ENCODE measurements around the gene ARNT2. TPM values are rescaled to one million over a fixed set of nuclear protein-coding genes. Genes with fewer than 3 reads are reported as not detected.

ARNT2 gene
- polyA plus RNA-seq, 1 of the 3 experiments (the other 2 are of a cell fraction): 17.0 TPM

DNA sequence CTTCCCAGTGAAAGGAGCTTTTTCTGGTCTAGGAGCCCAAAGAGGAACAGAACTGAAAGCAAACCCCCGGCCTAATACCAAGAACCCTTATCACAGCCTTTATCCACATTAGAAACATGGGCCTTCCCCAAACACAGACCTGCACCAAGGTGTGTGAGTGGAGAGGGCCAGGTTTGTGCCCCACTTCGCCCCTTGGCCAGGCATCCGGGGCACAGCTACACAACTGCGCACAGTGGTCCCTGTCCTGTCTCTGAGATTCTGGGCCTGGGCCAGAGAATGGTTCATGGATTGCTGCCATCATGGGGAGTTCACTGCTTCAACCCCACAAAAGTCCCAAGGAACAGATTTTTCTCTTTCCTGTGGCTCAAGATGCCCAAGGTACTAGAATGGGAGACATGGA lies 165.5 kb downstream of the ARNT2 start:
- Histone ChIP-seq H4K20me1 (ENCODE audit: insufficient read depth) (no peaks in the 10 kb centered on the region), H3K36me3 (replicated peaks in 1 of 2; ENCODE audit: control insufficient read depth in 1 of 2, insufficient read depth in 2 of 2, low read length in 1 of 2) (peaks cover under 1 to 20% of the 10 kb centered on the region in 2 experiments), H3K4me3 (ENCODE audit: low read depth in 2 of 2, low read length in 1 of 2) (no peak overlapping the region), H3F3A (replicated peaks; ENCODE audit: insufficient read depth) (no peaks in the 10 kb centered on the region), H3K9ac (no peak overlapping the region), H3K27ac (ENCODE audit: low read depth in 2 of 2, low read length in 1 of 2) (no peak overlapping the region), H3K4me2 (no peak overlapping the region), H2AFZ (ENCODE audit: low read depth) (no peak overlapping the region), H3K27me3 (ENCODE audit: insufficient read depth) (no peaks in the 10 kb centered on the region), H3K9me2 (no peaks in the 10 kb centered on the region), H3K4me1 (ENCODE audit: control insufficient read depth in 1 of 2, insufficient read depth in 2 of 2, low read depth in 1 of 2, low read length in 1 of 2) (peaks cover 0 to 4% of the 10 kb centered on the region in 2 experiments; a peak in 1 of 4 replicates), H3K9me3 (no peaks in the 10 kb centered on the region), H3K79me2 (ENCODE audit: insufficient read depth) (no peaks in the 10 kb centered on the region)
- ChIA-PET CTCF (interaction anchor here (4.7 to 7.5 kb wide), 3 partner anchors 113 to 399 kb away, joined by 52 to 253 read pairs (median 73); partner anchors contain the start of gene CEMIP), POLR2A (interaction anchor here (1.6 kb wide), 1 partner anchor 207 kb away, joined by 4 read pairs; no protein-coding TSS in a partner anchor)
- 100% methylated on average over 2 of the region's 4 CpGs for WGBS (ENCODE audit: low lambda C conversion rate)
- TF ChIP-seq POLR2AphosphoS5 (IDR thresholded peaks at IDR 0.05; ENCODE audit: low read depth, low read length): no peak
- TF ChIP-seq SMC3 (IDR thresholded peaks at IDR 0.05; ENCODE audit: low read depth, low read length): no peak
- TF ChIP-seq, protein P1, sequence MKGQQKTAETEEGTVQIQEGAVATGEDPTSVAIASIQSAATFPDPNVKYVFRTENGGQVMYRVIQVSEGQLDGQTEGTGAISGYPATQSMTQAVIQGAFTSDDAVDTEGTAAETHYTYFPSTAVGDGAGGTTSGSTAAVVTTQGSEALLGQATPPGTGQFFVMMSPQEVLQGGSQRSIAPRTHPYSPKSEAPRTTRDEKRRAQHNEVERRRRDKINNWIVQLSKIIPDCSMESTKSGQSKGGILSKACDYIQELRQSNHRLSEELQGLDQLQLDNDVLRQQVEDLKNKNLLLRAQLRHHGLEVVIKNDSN (IDR thresholded peaks at IDR 0.05; ENCODE audit: borderline replicate concordance, low read depth): no peak
- no peak for TF ChIP-seq MXI1 (IDR thresholded peaks at IDR 0.05; ENCODE audit: low read depth, low read length)
- no peak for TF ChIP-seq RXRA (IDR thresholded peaks at IDR 0.05; ENCODE audit: borderline replicate concordance, low read depth)
- TF ChIP-seq RAD21 (IDR thresholded peaks at IDR 0.05; ENCODE audit: low read length): no peak
- TF ChIP-seq GABPA (IDR thresholded peaks at IDR 0.05; ENCODE audit: low read depth): no peak
- TF ChIP-seq ELF1 (IDR thresholded peaks at IDR 0.05): no peak
- TF ChIP-seq NFIC (IDR thresholded peaks at IDR 0.05; ENCODE audit: borderline replicate concordance): no peak
- DNase-seq: no peak

DNA sequence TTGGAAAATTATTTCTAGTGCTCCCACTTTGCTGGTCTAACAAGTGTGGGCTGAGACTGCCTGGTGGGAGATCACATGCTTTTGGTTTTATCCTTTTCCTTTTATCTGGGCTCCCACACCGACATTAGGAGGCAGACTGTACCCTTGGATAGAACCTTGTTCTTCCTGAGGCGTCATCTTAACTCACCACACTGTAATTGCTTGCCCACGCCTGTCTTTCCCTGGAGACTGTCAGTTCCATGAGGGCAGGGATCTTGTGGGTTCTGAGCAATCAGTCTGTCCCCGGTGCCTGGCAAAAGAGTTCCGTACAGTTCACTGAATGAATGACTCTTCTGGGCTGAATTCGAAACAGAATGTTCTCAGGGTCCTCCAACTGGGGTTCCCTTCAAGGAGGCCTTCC lies 166.4 kb downstream of the ARNT2 start:
- ChIA-PET POLR2A (no interaction called here), CTCF (interaction anchor here (1.0 to 1.8 kb wide), 4 partner anchors 115 to 399 kb away, joined by 3 to 7 read pairs (median 5); partner anchors contain the start of gene CEMIP)

More for the DNA sequence above, 166.4 kb downstream of the ARNT2 start:
- Histone ChIP-seq H3K4me1 (ENCODE audit: control insufficient read depth in 1 of 2, insufficient read depth in 2 of 2, low read depth in 1 of 2, low read length in 1 of 2) (peaks cover 0 to 4% of the 10 kb centered on the region in 2 experiments; a peak in 1 of 4 replicates), H3K27ac (ENCODE audit: low read depth in 2 of 2, low read length in 1 of 2) (no peak overlapping the region), H3K9ac (no peak overlapping the region), H3K4me2 (no peak overlapping the region), H3K79me2 (ENCODE audit: insufficient read depth) (no peaks in the 10 kb centered on the region), H3K4me3 (ENCODE audit: low read depth in 2 of 2, low read length in 1 of 2) (no peak overlapping the region), H3K27me3 (ENCODE audit: insufficient read depth) (no peaks in the 10 kb centered on the region), H4K20me1 (ENCODE audit: insufficient read depth) (no peaks in the 10 kb centered on the region), H3K9me3 (no peaks in the 10 kb centered on the region), H2AFZ (ENCODE audit: low read depth) (no peak overlapping the region), H3K36me3 (replicated peaks in 1 of 2; ENCODE audit: control insufficient read depth in 1 of 2, insufficient read depth in 2 of 2, low read length in 1 of 2) (peaks cover 5 to 29% of the 10 kb centered on the region in 2 experiments), H3F3A (replicated peaks; ENCODE audit: insufficient read depth) (no peaks in the 10 kb centered on the region), H3K9me2 (no peaks in the 10 kb centered on the region)
- WGBS (ENCODE audit: low lambda C conversion rate): 93% methylated on average over 6 of the region's 6 CpGs
- DNase-seq: no peak
- TF ChIP-seq TAF1 (IDR thresholded peaks at IDR 0.05; ENCODE audit: borderline replicate concordance, low read depth, low read length) (no peak), CHD2 (IDR thresholded peaks at IDR 0.05; ENCODE audit: low read length, partially characterized antibody) (no peak), ELF1 (IDR thresholded peaks at IDR 0.05) (no peak), EP300 (IDR thresholded peaks at IDR 0.05; ENCODE audit: borderline replicate concordance in 1 of 2, low read depth in 1 of 2, low read length in 1 of 2) (no peak), NRF1 (IDR thresholded peaks at IDR 0.05; ENCODE audit: low read depth, low read length) (no peak), TEAD4 (IDR thresholded peaks at IDR 0.05; ENCODE audit: borderline replicate concordance, insufficient read depth) (no peak), RCOR1 (IDR thresholded peaks at IDR 0.05; ENCODE audit: low read length) (no peak), FOXM1 (IDR thresholded peaks at IDR 0.05; ENCODE audit: low read depth) (no peak), RXRA (IDR thresholded peaks at IDR 0.05; ENCODE audit: borderline replicate concordance, low read depth) (no peak), MXI1 (IDR thresholded peaks at IDR 0.05; ENCODE audit: low read depth, low read length) (no peak)
- TF ChIP-seq, protein P2, sequence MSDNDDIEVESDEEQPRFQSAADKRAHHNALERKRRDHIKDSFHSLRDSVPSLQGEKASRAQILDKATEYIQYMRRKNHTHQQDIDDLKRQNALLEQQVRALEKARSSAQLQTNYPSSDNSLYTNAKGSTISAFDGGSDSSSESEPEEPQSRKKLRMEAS (IDR thresholded peaks at IDR 0.05; ENCODE audit: low read depth): no peak
- TF ChIP-seq, protein P1 (IDR thresholded peaks at IDR 0.05; ENCODE audit: borderline replicate concordance, low read depth): no peak
